ENCODE data around the gene RPL7L1.

Gene RPL7L1

GRCh38 chr6:42907336-42907735 is 27.9 kb downstream of the RPL7L1 start:
- Mint-ChIP-seq H3K36me3 (ENCODE audit: low read depth) (no peaks in the 10 kb centered on the region), H3K27me3 (peaks cover 5% of the 10 kb centered on the region), H3K4me1 (ENCODE audit: low read depth) (peaks cover 10% of the 10 kb centered on the region), H3K4me3 (no peak overlapping the region), H3K27ac (no peak overlapping the region), H3K9me3 (no peaks in the 10 kb centered on the region)

GRCh38 chr6:42909835-42910234 is 30.4 kb downstream of the RPL7L1 start:
- Mint-ChIP-seq H3K36me3 (ENCODE audit: low read depth) (no peaks in the 10 kb centered on the region), H3K27me3 (peaks cover 8% of the 10 kb centered on the region), H3K4me1 (ENCODE audit: low read depth) (peaks cover 5% of the 10 kb centered on the region), H3K9me3 (no peaks in the 10 kb centered on the region), H3K27ac (no peak overlapping the region), H3K4me3 (no peak overlapping the region)

GRCh38 chr6:42911171-42912021 is 32.0 kb downstream of the RPL7L1 start:
- Mint-ChIP-seq H3K36me3 (ENCODE audit: low read depth) (no peaks in the 10 kb centered on the region), H3K27ac (no peak overlapping the region), H3K4me1 (ENCODE audit: low read depth) (peaks cover 5% of the 10 kb centered on the region), H3K27me3 (peaks cover 8% of the 10 kb centered on the region), H3K9me3 (no peaks in the 10 kb centered on the region), H3K4me3 (peak overlapping the region; percentile 63)

GRCh38 chr6:42914546-42914945 is 35.1 kb downstream of the RPL7L1 start:
- Mint-ChIP-seq H3K27ac (no peak overlapping the region), H3K36me3 (ENCODE audit: low read depth) (no peaks in the 10 kb centered on the region), H3K9me3 (no peaks in the 10 kb centered on the region), H3K4me3 (no peak overlapping the region), H3K27me3 (peaks cover 8% of the 10 kb centered on the region), H3K4me1 (ENCODE audit: low read depth) (peaks cover 5% of the 10 kb centered on the region)

- no peaks in the 10 kb centered on the region for H3K36me3 Mint-ChIP-seq (ENCODE audit: low read depth)
These were observed 36.3 kb downstream of the RPL7L1 start, which contains the start of gene PTCRA for GRCh38 chr6:42915732-42916131. PTCRA (plus strand) TSS chr6:42916053; CDS start chr6:42916070, 17 bp downstream.

GRCh38 chr6:42916288-42916687 is 36.9 kb downstream of the RPL7L1 start:
- H3K4me1 Mint-ChIP-seq (ENCODE audit: low read depth) = peaks cover 2% of the 10 kb centered on the region
- H3K27me3 Mint-ChIP-seq = peaks cover 6% of the 10 kb centered on the region
- no peak overlapping the region for H3K4me3 Mint-ChIP-seq
- H3K36me3 Mint-ChIP-seq (ENCODE audit: low read depth) = no peaks in the 10 kb centered on the region
- no peaks in the 10 kb centered on the region for H3K9me3 Mint-ChIP-seq
- no peak overlapping the region for H3K27ac Mint-ChIP-seq

More at GRCh38 chr6:42915732-42916131, 36.3 kb downstream of the RPL7L1 start, which contains the start of gene PTCRA:
- Mint-ChIP-seq H3K27me3 (peaks cover 8% of the 10 kb centered on the region), H3K4me1 (ENCODE audit: low read depth) (peaks cover 5% of the 10 kb centered on the region), H3K27ac (no peak within 1 kb of the TSS), H3K9me3 (no peaks in the 10 kb centered on the region), H3K4me3 (no peak within 1 kb of the TSS)

- Mint-ChIP-seq H3K27ac (no peak overlapping the region), H3K4me1 (ENCODE audit: low read depth) (no peaks in the 10 kb centered on the region), H3K4me3 (no peak overlapping the region), H3K27me3 (no peaks in the 10 kb centered on the region), H3K9me3 (no peaks in the 10 kb centered on the region), H3K36me3 (ENCODE audit: low read depth) (no peaks in the 10 kb centered on the region)
These were observed 42.4 kb downstream of the RPL7L1 start for GRCh38 chr6:42921801-42922200.

- H3K27me3 Mint-ChIP-seq = no peaks in the 10 kb centered on the region
- H3K9me3 Mint-ChIP-seq = no peaks in the 10 kb centered on the region
- H3K4me3 Mint-ChIP-seq = no peak overlapping the region
- peaks cover 6% of the 10 kb centered on the region for H3K4me1 Mint-ChIP-seq (ENCODE audit: low read depth)
- no peaks in the 10 kb centered on the region for H3K36me3 Mint-ChIP-seq (ENCODE audit: low read depth)
- no peak overlapping the region for H3K27ac Mint-ChIP-seq
These were observed 44.2 kb downstream of the RPL7L1 start for GRCh38 chr6:42923666-42924065.

GRCh38 chr6:42925248-42925857 is 45.9 kb downstream of the RPL7L1 start:
- Mint-ChIP-seq H3K27ac (peak overlapping the region; percentile 43), H3K9me3 (no peaks in the 10 kb centered on the region), H3K36me3 (ENCODE audit: low read depth) (no peaks in the 10 kb centered on the region), H3K4me3 (no peak overlapping the region), H3K27me3 (no peaks in the 10 kb centered on the region), H3K4me1 (ENCODE audit: low read depth) (peaks cover 9% of the 10 kb centered on the region)

GRCh38 chr6:42928986-42929820 is 49.8 kb downstream of the RPL7L1 start, which contains the start of gene CNPY3:
CNPY3 (plus strand) TSS chr6:42929480; CDS start chr6:42929571, 91 bp downstream.
- Mint-ChIP-seq H3K4me1 (ENCODE audit: low read depth) (peaks cover 45% of the 10 kb centered on the region), H3K27me3 (no peaks in the 10 kb centered on the region), H3K9me3 (no peaks in the 10 kb centered on the region), H3K27ac (peak within 1 kb of the TSS; percentile 97), H3K4me3 (peak within 1 kb of the TSS; percentile 92), H3K36me3 (ENCODE audit: low read depth) (peaks cover 30% of the 10 kb centered on the region)

GRCh38 chr6:42929821-42930360 is 50.5 kb downstream of the RPL7L1 start:
- Mint-ChIP-seq H3K27me3 (no peaks in the 10 kb centered on the region), H3K4me3 (peak overlapping the region; percentile 92), H3K4me1 (ENCODE audit: low read depth) (peaks cover 51% of the 10 kb centered on the region), H3K9me3 (no peaks in the 10 kb centered on the region), H3K36me3 (ENCODE audit: low read depth) (peaks cover 37% of the 10 kb centered on the region), H3K27ac (peak overlapping the region; percentile 97)

- H3K36me3 Mint-ChIP-seq (ENCODE audit: low read depth) = peaks cover 62% of the 10 kb centered on the region
- peak overlapping the region; percentile 97 for H3K27ac Mint-ChIP-seq
- no peaks in the 10 kb centered on the region for H3K9me3 Mint-ChIP-seq
- H3K4me3 Mint-ChIP-seq = peak overlapping the region; percentile 92
- peaks cover 62% of the 10 kb centered on the region for H3K4me1 Mint-ChIP-seq (ENCODE audit: low read depth)
- no peaks in the 10 kb centered on the region for H3K27me3 Mint-ChIP-seq
These were observed 53.0 kb downstream of the RPL7L1 start for GRCh38 chr6:42932412-42932811.

GRCh38 chr6:42933205-42933604 is 53.8 kb downstream of the RPL7L1 start:
- H3K36me3 Mint-ChIP-seq (ENCODE audit: low read depth) = peaks cover 70% of the 10 kb centered on the region
- peaks cover 61% of the 10 kb centered on the region for H3K4me1 Mint-ChIP-seq (ENCODE audit: low read depth)
- H3K4me3 Mint-ChIP-seq = peak overlapping the region; percentile 92
- peak overlapping the region; percentile 97 for H3K27ac Mint-ChIP-seq
- no peaks in the 10 kb centered on the region for H3K9me3 Mint-ChIP-seq
- no peaks in the 10 kb centered on the region for H3K27me3 Mint-ChIP-seq

GRCh38 chr6:42935322-42935721 is 55.9 kb downstream of the RPL7L1 start:
- Mint-ChIP-seq H3K36me3 (ENCODE audit: low read depth) (peaks cover 85% of the 10 kb centered on the region), H3K27ac (peak overlapping the region; percentile 75), H3K4me1 (ENCODE audit: low read depth) (peaks cover 52% of the 10 kb centered on the region), H3K4me3 (no peak overlapping the region), H3K9me3 (no peaks in the 10 kb centered on the region), H3K27me3 (no peaks in the 10 kb centered on the region)
